ENCODE measurements around the gene SDR39U1.

- no peak for TF ChIP-seq CTCF (IDR thresholded peaks at IDR 0.05)
- TF ChIP-seq POLR2A (IDR thresholded peaks at IDR 0.05) = no peak
These were observed 4.1 kb downstream of the SDR39U1 start for GRCh38 chr14:24438223-24439097.

All from lower leg skin (tissue), 3 donors.